ENCODE measurements around the gene CPA2. TPM values are rescaled to one million over a fixed set of nuclear protein-coding genes. Genes with fewer than 3 reads are reported as not detected.

Gene CPA2
- total and polyA plus RNA-seq, 2 experiments from 2014 or later, result not detected

DNA sequence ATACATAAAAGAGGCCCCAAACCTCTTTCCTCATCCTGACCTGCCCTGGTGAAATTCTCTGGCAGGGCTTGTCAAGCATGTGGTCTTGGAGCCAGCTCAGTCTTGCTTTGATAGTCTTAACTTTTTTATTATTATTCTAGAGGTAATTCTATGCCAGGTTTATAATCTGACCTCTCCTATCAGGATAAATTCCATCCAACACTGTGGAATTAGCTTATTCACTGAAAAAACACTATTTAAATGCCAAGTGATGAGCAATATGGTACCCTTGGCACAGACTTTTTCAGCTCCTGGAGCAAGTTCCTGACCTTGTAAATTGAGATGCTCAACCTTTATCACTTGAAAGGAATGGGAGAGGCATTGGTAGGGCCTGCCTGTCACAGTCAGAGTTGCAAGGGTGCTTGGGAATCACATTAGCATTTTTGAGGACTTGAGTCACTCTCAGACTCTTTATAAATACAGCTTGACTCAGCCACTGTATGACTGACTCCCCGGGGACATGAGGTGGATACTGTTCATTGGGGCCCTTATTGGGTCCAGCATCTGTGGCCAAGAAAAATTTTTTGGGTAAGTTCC is 26.1 kb downstream of the CPA2 start, which contains the start of gene CPA4:
Gene CPA4, plus strand, starts transcription at position 480 of the 576 bp plus-strand sequence. Its CDS starts 20 bp downstream, at position 500.
- Mint-ChIP-seq H3K27ac (no peak within 1 kb of the TSS), H3K4me1 (no peaks in the 10 kb centered on the region), H3K4me3 (no peak within 1 kb of the TSS), H3K27me3 (ENCODE audit: insufficient read depth, low read depth, poor library complexity) (peaks cover 6% of the 10 kb centered on the region), H3K36me3 (ENCODE audit: low read depth) (no peaks in the 10 kb centered on the region), H3K9me3 (no peaks in the 10 kb centered on the region)
- ATAC-seq (no peak), DNase-seq (ENCODE audit: low spot score) (no peak)
- Histone ChIP-seq H3F3A (replicated peaks; ENCODE audit: low read depth) (no peaks in the 10 kb centered on the region), H3K27ac (ENCODE audit: low read depth) (no peak within 1 kb of the TSS), H3K4me3 (no peak within 1 kb of the TSS), H3K36me3 (ENCODE audit: insufficient read depth) (no peaks in the 10 kb centered on the region), H2AFZ (no peak within 1 kb of the TSS), H3K9me2 (ENCODE audit: insufficient read depth) (peaks cover 9% of the 10 kb centered on the region; the same call in 1 of the 2 replicates), H3K4me2 (no peak within 1 kb of the TSS), H3K27me3 (ENCODE audit: insufficient read depth) (no peaks in the 10 kb centered on the region), H3K4me1 (ENCODE audit: insufficient read depth) (no peaks in the 10 kb centered on the region), H4K20me1 (replicated peaks; ENCODE audit: insufficient read depth) (no peaks in the 10 kb centered on the region), H3K79me2 (replicated peaks; ENCODE audit: insufficient read depth) (no peaks in the 10 kb centered on the region)
- TF ChIP-seq EZH2phosphoT487 (IDR thresholded peaks at IDR 0.05; ENCODE audit: unreplicated experiment), result no peak
- TF ChIP-seq JUNB (IDR thresholded peaks at IDR 0.05; ENCODE audit: unreplicated experiment), result no peak
- TF ChIP-seq, protein P1, sequence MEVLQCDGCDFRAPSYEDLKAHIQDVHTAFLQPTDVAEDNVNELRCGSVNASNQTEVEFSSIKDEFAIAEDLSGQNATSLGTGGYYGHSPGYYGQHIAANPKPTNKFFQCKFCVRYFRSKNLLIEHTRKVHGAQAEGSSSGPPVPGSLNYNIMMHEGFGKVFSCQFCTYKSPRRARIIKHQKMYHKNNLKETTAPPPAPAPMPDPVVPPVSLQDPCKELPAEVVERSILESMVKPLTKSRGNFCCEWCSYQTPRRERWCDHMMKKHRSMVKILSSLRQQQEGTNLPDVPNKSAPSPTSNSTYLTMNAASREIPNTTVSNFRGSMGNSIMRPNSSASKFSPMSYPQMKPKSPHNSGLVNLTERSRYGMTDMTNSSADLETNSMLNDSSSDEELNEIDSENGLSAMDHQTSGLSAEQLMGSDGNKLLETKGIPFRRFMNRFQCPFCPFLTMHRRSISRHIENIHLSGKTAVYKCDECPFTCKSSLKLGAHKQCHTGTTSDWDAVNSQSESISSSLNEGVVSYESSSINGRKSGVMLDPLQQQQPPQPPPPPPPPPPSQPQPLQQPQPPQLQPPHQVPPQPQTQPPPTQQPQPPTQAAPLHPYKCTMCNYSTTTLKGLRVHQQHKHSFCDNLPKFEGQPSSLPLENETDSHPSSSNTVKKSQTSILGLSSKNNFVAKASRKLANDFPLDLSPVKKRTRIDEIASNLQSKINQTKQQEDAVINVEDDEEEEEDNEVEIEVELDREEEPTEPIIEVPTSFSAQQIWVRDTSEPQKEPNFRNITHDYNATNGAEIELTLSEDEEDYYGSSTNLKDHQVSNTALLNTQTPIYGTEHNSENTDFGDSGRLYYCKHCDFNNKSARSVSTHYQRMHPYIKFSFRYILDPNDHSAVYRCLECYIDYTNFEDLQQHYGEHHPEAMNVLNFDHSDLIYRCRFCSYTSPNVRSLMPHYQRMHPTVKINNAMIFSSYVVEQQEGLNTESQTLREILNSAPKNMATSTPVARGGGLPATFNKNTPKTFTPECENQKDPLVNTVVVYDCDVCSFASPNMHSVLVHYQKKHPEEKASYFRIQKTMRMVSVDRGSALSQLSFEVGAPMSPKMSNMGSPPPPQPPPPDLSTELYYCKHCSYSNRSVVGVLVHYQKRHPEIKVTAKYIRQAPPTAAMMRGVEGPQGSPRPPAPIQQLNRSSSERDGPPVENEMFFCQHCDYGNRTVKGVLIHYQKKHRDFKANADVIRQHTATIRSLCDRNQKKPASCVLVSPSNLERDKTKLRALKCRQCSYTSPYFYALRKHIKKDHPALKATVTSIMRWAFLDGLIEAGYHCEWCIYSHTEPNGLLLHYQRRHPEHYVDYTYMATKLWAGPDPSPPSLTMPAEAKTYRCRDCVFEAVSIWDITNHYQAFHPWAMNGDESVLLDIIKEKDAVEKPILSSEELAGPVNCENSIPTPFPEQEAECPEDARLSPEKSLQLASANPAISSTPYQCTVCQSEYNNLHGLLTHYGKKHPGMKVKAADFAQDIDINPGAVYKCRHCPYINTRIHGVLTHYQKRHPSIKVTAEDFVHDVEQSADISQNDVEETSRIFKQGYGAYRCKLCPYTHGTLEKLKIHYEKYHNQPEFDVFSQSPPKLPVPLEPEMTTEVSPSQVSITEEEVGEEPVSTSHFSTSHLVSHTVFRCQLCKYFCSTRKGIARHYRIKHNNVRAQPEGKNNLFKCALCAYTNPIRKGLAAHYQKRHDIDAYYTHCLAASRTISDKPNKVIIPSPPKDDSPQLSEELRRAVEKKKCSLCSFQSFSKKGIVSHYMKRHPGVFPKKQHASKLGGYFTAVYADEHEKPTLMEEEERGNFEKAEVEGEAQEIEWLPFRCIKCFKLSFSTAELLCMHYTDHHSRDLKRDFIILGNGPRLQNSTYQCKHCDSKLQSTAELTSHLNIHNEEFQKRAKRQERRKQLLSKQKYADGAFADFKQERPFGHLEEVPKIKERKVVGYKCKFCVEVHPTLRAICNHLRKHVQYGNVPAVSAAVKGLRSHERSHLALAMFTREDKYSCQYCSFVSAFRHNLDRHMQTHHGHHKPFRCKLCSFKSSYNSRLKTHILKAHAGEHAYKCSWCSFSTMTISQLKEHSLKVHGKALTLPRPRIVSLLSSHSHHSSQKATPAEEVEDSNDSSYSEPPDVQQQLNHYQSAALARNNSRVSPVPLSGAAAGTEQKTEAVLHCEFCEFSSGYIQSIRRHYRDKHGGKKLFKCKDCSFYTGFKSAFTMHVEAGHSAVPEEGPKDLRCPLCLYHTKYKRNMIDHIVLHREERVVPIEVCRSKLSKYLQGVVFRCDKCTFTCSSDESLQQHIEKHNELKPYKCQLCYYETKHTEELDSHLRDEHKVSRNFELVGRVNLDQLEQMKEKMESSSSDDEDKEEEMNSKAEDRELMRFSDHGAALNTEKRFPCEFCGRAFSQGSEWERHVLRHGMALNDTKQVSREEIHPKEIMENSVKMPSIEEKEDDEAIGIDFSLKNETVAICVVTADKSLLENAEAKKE (CRISPR knock-in tag; IDR thresholded peaks at IDR 0.05), result no peak
- no peak for TF ChIP-seq ZNF114 (CRISPR knock-in tag; IDR thresholded peaks at IDR 0.05)
- no peak for TF ChIP-seq NANOG (IDR thresholded peaks at IDR 0.05; ENCODE audit: borderline replicate concordance)
- no peak for TF ChIP-seq EZH2 (IDR thresholded peaks at IDR 0.05; ENCODE audit: low read depth, unreplicated experiment)
- TF ChIP-seq STAT1 (IDR thresholded peaks at IDR 0.05; ENCODE audit: unreplicated experiment), result no peak
- TF ChIP-seq CREB1 (CRISPR knock-in tag; IDR thresholded peaks at IDR 0.05; ENCODE audit: low read depth), result no peak
- TF ChIP-seq, protein P2, sequence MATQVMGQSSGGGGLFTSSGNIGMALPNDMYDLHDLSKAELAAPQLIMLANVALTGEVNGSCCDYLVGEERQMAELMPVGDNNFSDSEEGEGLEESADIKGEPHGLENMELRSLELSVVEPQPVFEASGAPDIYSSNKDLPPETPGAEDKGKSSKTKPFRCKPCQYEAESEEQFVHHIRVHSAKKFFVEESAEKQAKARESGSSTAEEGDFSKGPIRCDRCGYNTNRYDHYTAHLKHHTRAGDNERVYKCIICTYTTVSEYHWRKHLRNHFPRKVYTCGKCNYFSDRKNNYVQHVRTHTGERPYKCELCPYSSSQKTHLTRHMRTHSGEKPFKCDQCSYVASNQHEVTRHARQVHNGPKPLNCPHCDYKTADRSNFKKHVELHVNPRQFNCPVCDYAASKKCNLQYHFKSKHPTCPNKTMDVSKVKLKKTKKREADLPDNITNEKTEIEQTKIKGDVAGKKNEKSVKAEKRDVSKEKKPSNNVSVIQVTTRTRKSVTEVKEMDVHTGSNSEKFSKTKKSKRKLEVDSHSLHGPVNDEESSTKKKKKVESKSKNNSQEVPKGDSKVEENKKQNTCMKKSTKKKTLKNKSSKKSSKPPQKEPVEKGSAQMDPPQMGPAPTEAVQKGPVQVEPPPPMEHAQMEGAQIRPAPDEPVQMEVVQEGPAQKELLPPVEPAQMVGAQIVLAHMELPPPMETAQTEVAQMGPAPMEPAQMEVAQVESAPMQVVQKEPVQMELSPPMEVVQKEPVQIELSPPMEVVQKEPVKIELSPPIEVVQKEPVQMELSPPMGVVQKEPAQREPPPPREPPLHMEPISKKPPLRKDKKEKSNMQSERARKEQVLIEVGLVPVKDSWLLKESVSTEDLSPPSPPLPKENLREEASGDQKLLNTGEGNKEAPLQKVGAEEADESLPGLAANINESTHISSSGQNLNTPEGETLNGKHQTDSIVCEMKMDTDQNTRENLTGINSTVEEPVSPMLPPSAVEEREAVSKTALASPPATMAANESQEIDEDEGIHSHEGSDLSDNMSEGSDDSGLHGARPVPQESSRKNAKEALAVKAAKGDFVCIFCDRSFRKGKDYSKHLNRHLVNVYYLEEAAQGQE (IDR thresholded peaks at IDR 0.05; ENCODE audit: unreplicated experiment), result no peak
- no peak for TF ChIP-seq ZNF331 (CRISPR knock-in tag; IDR thresholded peaks at IDR 0.05; ENCODE audit: low read depth)
- TF ChIP-seq, protein P3, sequence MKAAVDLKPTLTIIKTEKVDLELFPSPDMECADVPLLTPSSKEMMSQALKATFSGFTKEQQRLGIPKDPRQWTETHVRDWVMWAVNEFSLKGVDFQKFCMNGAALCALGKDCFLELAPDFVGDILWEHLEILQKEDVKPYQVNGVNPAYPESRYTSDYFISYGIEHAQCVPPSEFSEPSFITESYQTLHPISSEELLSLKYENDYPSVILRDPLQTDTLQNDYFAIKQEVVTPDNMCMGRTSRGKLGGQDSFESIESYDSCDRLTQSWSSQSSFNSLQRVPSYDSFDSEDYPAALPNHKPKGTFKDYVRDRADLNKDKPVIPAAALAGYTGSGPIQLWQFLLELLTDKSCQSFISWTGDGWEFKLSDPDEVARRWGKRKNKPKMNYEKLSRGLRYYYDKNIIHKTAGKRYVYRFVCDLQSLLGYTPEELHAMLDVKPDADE (IDR thresholded peaks at IDR 0.05), result no peak
- TF ChIP-seq, protein P4, sequence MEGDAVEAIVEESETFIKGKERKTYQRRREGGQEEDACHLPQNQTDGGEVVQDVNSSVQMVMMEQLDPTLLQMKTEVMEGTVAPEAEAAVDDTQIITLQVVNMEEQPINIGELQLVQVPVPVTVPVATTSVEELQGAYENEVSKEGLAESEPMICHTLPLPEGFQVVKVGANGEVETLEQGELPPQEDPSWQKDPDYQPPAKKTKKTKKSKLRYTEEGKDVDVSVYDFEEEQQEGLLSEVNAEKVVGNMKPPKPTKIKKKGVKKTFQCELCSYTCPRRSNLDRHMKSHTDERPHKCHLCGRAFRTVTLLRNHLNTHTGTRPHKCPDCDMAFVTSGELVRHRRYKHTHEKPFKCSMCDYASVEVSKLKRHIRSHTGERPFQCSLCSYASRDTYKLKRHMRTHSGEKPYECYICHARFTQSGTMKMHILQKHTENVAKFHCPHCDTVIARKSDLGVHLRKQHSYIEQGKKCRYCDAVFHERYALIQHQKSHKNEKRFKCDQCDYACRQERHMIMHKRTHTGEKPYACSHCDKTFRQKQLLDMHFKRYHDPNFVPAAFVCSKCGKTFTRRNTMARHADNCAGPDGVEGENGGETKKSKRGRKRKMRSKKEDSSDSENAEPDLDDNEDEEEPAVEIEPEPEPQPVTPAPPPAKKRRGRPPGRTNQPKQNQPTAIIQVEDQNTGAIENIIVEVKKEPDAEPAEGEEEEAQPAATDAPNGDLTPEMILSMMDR (conservative IDR thresholded peaks at IDR 0.05; ENCODE audit: low read depth in 2 of 2), result no peak
- TF ChIP-seq POLR2AphosphoS5 (IDR thresholded peaks at IDR 0.05; ENCODE audit: low read depth), result no peak
